Omental fat pad (tissue), 4 donors: Measurements from ENCODE around the gene OPRD1. TPM values are rescaled to one million over a fixed set of nuclear protein-coding genes. Genes with fewer than 3 reads are reported as not detected.

ENCODE experiments used
- ATAC-seq: fragments of 150-250 bp; one replicate; pipeline ENCODE4 v1.9.1; 2016; ENCODE audit warnings: mild to moderate bottlenecking, moderate library complexity; ENCODE audit not compliant: low FRiP score
- DNase-seq: peaks from one replicate; pipeline ENCODE4 v3.0.0-alpha.2; 2019; ENCODE audit warnings: low spot score
- CTCF ChIP-seq, 3 donors: fragments of 450-650 bp; IDR thresholded peaks; one replicate each; pipeline ENCODE4 v1.5.1; 2016 to 2017; ENCODE audit warnings: antibody characterized with exemption in 3 of 3, mild to moderate bottlenecking in 3 of 3, moderate library complexity in 2 of 3
- total RNA-seq, 4 donors: library from RNA; depleted of rRNA; stranded (reverse); fragments of >200 nt; gene quantifications; one replicate each; pipeline ENCODE4 v1.1.0, GENCODE V29; 2016

Gene OPRD1
- total RNA-seq, 4 donors from 2014 or later: not detected

DNA sequence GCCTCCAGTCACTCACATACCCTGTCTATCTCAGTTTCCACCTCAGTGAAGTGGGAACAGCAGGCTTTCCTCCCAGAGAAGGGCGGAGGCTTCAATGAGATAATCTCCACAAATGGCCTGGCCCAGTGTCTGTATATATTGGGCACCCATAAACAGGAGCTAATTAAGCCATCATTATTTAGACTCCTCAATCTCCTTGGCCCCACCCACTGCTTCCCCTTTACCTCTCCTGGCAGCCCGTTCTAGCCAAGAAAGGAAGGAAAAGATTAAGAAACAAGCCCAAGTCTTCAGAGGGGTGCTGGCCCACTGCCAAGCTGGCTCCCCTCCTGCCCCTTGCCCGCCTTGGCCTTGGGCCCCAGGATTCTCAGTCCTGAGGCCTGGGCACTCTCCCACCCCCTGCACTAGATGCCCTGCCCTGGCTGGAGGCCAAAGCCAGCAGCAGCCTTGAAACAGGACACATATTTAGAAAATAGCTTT lies 86.5 kb downstream of the OPRD1 start:
- no peak for ATAC-seq
- no peak for DNase-seq
- TF ChIP-seq CTCF (IDR thresholded peaks at IDR 0.05): no peak

- ATAC-seq: no peak
- DNase-seq: no peak
- no peak for TF ChIP-seq CTCF (IDR thresholded peaks at IDR 0.05)
These were observed 87.3 kb downstream of the OPRD1 start for GRCh38 chr1:28899267-28899666.

- no peak for TF ChIP-seq CTCF (IDR thresholded peaks at IDR 0.05)
- ATAC-seq (no peak), DNase-seq (no peak)
These were observed 88.6 kb downstream of the OPRD1 start for GRCh38 chr1:28900562-28900961.

DNA sequence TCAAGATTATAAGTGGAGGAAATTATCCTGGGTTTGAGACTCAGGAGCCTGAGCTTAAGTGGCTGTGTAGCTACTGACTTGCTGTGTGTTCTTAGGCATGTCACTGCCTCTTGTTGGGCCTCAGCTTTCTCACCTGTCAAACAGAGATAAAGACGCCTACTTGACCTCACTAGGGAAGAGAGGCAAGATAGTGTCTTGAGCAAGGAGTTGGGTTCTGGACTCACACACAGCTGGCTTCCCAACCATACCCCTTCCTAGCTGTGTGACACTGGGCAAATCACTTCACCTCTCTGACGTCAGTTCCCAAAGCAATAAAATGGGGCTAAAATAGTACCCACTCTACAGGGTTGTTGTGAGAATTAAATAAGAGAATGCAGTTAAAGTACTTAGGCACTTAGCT lies 90.8 kb downstream of the OPRD1 start:
- no peak for DNase-seq
- ATAC-seq: no peak
- TF ChIP-seq CTCF (IDR thresholded peaks at IDR 0.05): no peak

DNA sequence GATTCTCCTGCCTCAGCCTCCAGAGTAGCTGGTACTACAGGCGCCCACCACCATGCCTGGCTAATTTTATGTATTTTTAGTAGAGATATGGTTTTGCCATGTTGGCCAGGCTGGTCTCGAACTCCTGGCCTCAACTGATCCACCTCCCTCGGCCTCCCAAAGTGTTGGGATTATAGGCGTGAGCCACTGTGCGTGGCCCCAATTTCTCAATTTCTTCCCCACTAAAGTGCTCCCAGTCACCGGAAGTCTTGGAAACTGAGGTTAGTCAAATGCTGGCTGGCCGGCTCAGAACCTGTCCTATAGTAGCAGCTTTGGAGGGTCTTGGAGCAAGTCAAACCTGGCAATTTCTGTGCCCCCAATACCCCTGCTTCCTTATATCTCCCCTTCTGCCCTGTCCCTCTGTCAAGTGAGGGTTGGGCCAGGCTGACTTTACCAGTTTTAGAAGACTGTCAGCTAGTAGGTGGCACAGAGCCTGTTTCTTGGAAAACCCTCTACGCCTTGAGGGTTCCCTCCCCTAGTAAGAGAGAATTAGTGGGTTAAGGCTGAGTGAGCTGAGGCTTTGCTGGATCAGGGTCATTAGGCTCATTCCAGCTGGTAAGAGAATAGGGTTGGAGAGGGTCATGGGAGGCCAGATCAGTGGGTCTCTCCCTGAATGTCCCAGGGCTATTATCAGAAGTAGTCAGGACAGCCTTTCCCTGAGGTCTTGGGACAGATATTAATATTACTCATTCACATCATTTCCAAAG lies 94.1 kb downstream of the OPRD1 start:
- DNase-seq: no peak
- TF ChIP-seq CTCF (IDR thresholded peaks at IDR 0.05): no peak
- no peak for ATAC-seq

GRCh38 chr1:28909198-28909597 lies 97.2 kb downstream of the OPRD1 start:
- no peak for ATAC-seq
- TF ChIP-seq CTCF (IDR thresholded peaks at IDR 0.05): no peak
- no peak for DNase-seq
